ENCODE measurements around the gene TMC3.

The TMC3 gene

DNA sequence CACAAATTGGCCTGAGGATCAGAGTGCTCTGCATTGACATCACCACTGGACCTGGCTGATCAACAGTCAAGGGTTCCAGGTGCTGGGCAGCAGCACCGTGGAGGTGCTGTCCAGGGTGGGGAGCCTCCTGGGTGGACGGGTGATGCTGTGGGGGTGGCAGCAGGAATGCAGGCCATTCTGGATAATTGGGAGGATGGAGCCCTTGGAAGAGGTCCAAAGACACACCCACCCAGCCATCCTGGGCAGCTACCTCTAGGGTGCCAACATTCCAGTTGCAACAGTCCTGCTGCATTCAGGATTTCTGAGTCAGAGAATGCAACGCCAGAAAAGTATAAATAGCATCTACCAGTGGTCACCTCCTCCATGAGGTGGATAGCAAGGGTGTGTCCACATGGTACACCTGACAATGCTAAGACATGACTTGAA, 76.9 kb downstream of the TMC3 start:
- DNase-seq, result no peak

- DNase-seq, result no peak
Measured at GRCh38 chr15:81296673-81297072, 77.3 kb downstream of the TMC3 start.

DNA sequence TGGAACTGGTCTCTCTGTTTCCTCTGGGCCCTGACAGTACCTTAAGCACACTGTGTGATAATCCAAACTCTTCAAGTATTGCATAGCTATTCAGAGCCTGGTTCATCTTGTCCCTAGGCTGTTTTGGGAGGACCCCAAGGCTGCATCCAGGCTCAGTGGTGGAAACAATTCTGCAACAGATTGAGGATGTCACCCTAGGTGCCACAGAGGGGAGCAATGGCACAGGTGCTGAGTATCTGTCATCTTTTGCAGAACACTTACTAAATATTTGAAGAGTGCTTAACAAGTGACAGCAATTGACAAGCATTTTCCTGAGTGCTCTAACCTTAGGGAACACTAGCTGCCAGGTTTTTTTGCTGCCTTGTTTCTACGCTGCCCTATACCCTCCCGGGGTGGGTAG, 77.8 kb downstream of the TMC3 start:
- no peak for DNase-seq

- DNase-seq, result no peak
Measured at GRCh38 chr15:81295486-81296121, 78.4 kb downstream of the TMC3 start.

DNA sequence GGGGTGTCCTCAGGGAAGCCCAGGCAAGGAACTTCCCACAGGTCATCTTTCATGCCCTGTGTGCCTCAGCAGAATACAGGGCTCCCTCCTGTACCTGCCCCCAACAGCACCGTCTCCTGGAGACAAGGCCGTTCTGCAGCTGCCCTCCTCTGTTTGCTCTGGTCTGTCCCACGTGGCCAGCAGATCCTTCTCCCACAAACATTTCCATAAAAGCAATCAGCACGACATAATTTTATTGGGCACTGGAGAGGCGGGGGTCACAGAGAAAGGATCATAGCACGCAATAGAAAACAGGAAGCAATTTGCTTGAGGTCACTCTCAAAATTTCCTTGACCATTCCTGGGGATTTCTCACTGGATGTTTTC, 79.5 kb downstream of the TMC3 start:
- DNase-seq, result no peak

- no peak for DNase-seq
Measured at GRCh38 chr15:81293728-81294515, 80.1 kb downstream of the TMC3 start.

DNA sequence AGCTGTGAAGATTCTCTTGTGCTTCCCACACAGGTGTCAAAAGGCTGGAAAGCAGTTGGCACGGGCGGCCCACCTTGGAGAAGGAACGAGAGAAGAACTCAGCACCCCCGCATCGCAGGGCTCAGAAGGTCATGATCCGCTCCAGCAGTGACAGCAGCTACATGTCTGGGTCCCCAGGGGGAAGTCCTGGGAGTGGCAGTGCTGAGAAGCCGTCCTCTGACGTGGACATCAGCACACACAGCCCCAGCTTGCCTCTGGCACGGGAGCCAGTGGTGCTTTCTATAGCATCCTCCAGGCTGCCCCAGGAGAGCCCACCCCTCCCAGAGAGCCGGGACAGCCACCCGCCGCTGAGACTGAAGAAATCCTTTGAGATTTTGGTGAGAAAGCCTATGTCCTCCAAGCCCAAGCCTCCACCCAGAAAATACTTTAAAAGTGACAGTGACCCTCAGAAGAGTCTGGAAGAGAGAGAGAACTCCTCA, 81.5 kb downstream of the TMC3 start:
- no peak for DNase-seq

DNA sequence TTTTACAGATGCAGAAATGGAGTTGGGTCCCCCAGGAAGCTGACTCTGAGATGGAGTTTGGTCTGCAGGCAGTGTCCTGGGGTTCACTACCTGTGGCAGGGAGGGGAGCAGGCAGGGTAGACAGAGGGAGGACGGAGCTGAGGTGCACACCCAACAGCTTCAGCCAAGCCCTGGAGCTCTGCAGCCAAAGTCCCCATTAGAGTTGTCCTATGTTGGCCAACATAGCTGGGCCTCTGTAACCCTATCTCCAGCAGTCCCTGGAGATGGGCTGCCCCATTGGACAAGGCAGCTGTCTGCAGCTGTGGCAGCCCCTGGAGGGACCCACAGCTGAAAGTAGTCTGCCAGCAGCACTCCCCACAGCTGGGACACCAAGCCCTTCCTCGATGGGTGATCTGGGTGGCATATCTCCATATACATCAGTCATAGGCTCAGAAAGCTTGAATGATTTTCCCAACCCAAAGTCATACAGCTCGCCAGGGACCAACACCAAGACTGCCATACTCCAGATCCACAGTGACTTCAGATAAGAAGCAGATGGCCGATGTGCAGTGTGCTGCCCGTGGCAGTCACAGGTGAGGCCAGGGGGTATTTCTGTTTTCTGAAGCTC, 82.0 kb downstream of the TMC3 start:
- DNase-seq, result no peak

- no peak for DNase-seq
Measured at GRCh38 chr15:81289910-81290309, 84.1 kb downstream of the TMC3 start.

- DNase-seq, result no peak
Measured at GRCh38 chr15:81288616-81289015, 85.4 kb downstream of the TMC3 start.

- no peak for DNase-seq
Measured at GRCh38 chr15:81288040-81288439, 86.0 kb downstream of the TMC3 start.

DNA sequence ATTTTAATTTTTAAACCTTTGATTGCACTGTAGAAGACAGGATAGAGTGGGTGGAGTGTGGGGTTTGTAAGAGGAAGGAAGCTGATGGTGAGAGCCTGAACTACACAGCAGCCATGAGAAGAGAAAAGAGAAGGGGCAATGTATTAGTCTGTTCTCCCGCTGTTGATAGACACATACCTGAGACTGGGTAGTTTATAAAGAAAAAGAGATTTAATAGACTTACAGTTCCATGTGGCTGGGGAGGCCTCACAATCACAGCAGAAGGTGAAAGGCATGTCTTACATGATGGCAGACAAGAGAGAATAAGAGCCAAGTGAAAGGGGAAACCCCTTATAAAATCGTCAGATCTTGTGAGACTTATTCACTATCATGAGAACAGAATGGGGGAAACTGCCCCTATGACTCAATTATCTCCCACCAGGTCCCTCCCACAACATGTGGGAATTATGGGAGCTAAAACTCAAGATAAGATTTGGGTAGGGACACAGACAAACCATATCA, 87.3 kb downstream of the TMC3 start:
- no peak for DNase-seq

- no peak for DNase-seq
Measured at GRCh38 chr15:81285461-81285860, 88.6 kb downstream of the TMC3 start.

GRCh38 chr15:81284256-81285031, 89.6 kb downstream of the TMC3 start:
- DNase-seq, result no peak

DNA sequence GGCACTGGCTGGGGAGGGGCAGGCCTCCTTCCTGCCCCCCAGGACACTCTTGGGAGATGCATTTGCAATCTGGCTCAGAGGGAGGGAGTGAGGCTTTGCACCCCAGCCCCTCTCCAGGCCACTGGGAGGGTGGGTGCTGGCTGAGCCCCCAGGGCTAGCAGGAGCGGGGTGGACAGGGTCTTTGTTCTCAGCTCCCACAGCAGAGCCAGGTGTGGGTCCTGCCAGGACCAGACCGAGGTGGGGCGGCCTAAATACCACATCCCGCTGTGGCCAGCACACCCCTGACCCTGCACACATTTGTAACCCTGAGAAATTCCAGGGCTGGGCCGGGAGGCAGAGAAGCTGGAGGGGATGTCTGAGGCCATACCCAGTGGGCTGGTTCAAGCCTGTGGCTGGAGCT, 91.1 kb downstream of the TMC3 start:
- DNase-seq, result no peak

DNA sequence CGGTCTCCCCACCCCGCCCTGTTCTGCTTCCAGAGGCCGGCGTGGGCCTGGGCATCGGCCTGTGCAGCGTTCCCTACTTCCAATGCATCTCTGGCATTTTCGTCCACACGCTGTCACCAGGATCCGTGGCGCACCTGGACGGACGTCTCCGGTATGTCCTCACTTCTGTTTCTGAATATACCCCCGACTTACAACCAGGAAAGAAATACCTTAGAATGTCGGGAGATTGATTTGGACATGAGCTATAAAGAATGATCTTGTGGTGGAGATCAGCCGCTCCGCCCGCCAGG, 91.5 kb downstream of the TMC3 start:
- DNase-seq, result no peak

- DNase-seq, result no peak
Measured at GRCh38 chr15:81281766-81282605, 92.0 kb downstream of the TMC3 start.

- no peak for DNase-seq
Measured at GRCh38 chr15:81281456-81281735, 92.6 kb downstream of the TMC3 start.

Measured in SHP77 treated with DMSO at 0.1 percent for 48 hours (cell line).